Measurements from ENCODE around the gene KCNJ15.

Gene KCNJ15

DNA sequence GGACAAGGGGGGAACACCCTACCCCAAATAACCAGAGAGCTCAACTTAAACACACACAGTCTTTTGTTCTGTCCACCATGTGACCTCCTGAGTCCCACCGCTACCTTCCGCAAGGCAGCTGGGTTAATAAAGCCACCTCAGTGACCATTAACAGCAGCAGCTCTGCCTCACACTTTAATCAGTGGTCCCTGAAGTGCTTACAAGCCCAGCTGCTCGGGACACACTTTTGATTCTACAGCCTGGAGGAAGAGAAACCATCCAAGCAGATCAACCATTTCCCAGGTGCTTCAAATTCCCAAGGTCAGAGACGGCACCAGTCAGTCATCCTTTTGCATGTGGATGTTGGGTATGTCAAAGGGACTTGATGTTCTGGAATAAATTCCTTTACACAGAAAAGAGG is 70.1 kb downstream of the KCNJ15 start:
- DNase-seq (ENCODE audit: low read depth) = no peak

DNA sequence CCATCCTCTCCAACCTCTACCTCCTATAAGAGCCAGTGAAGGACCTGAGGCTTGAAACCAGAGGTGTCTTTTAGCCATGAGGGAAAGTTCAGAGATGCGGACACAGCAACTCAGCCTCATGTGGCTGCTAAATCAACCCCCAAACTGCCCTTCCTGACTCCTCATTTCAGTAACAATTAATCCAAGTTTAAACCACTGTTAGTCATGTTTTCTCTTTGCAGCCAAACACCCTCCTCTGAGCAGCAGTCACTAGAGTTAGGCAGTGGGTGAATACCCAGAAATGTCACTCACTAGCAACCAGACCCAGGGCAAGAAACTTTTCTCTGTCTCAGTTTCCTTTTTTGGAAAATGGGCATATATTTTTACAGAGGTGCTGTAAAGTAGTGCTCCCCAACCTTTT is 71.2 kb downstream of the KCNJ15 start:
- no peak for DNase-seq (ENCODE audit: low read depth)

DNA sequence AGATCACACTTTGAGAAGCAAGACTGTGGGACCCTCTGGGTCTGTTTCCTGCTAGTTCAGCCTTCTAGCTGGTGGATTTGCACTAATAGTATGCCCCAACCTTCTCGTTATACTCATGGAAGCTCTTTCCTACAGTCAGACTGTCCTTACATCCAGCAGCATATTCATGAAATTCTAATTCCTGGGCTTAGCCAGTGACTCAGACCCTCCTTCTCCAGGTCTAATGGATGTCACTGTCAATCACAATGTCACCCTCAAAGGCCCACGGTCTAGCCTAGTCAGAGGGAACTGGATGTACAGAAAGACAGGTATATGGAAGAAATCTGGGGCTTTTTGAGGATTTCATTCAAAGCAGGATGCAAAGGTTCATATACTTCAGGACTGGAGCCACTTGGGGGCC is 72.4 kb downstream of the KCNJ15 start:
- DNase-seq (ENCODE audit: low read depth) = no peak

DNA sequence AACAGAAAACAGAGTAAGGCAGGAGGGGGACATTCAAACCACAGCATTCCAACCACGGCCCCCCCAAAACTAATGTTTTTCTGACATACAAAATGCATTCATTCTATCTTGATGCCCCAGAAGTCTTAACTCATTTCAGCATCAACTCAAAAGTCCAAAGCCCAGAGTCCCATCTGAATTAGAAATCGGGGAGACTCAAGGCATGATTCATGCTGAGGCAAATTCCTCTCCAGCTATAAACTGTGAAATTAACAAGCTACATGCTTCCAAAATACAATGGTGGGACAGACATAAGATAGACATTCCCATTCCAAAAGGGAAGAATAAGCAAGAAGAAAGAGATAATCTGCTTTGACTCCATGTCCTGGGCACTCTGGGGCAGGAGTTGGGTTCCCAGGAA is 73.9 kb downstream of the KCNJ15 start:
- DNase-seq (ENCODE audit: low read depth) = no peak

DNA sequence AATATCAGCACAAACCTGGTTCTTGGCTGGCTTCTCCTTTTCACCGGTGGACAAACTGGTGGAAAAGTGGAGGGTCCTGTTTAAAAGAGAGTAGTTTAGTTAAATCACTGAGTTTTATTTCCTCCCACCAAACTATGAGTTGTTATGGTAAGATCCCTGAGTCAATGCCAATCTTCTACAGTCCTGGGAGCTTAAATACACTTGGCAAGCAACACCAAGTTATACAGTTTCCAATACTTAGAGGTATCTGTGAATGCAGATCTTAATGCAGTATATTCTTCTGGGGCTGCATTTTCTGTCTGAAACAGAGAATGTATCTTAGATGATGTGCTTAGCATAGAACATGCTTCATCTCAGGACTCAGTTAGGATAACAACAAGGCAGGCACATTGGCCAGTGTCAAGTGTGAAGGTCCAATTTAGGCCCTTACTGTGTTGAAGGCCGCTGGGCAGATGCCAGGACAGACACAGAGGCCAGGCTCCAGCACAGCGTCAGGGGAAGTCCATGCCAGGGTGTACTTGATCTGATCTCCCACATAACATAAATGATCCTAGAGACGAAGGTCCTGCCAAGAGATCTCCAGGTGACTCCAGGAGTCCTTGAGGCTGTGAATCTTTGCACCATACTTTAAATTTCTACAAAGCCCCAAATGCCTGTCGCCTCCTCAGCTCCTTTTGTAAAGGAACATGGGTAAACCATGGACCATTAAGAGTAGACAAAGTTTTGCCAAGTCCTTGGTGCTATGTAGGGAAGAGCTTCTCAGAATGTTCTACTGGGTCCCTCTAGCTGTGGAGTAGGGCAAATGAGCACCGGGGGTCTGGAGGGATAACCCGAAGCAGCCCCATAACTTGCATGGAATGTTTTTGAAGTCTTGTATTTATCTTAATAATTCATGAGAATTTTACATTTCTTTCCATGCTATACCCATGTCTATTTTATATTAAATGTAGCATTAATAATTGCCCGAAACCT is 76.8 kb downstream of the KCNJ15 start:
- DNase-seq (ENCODE audit: low read depth) = no peak

DNA sequence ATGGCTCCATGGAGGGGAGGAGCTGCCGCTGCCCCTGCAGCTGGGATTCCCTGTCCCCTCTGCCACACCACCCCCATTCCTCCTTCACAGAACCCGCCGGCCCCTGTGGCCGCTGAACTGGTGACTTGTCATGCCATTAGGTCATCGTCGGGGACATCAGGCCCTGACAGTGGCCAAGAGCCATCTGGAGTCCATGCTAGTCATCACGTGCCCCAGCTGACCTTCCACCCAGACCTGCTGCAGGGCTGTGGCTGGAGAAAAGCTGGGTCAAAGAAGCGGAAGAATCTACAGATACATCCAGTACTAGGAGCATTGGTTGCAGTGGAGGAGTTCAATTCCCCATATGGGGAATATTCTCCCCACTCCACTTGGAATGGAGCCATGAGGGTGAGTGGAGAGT is 78.1 kb downstream of the KCNJ15 start:
- DNase-seq (ENCODE audit: low read depth) = no peak

DNA sequence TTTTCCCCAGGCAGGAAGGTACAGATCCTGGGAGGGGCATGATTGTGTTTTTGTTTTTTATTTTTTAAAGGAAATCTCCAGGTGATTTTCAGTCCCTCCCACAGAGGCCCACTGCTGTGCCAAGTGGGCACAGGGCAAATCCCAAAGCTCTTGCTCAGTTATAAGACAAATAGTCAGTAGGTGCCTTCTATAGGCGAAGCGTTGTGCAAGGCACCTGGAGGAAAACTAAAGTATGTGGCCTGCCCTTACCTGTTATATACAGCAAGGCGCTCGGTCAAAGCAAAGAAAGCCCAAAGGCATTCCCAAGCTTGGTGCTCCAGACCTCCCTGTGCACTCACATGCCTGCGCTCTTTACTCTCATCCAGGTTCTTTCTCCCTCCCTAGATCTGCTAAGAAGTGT is 81.0 kb downstream of the KCNJ15 start:
- no peak for DNase-seq (ENCODE audit: low read depth)

DNA sequence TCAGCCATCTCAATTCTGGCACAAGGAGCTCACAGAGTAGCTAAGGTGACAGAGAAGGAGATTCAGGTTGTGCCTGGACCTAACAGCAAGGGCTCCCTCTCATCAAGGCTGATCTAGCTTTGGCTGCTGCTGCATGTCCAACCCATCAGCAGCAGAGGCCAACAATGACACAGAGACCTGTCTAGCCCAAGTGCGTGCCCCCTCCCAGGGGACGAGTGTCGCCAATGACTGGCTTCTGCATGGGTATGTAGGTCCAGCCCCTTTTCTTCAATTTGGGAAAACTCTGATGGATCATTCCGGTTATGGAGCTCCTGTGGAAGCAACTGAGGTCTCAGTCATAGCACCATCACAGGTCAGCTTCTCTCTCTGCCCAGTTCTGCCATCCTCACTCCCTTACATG is 83.3 kb downstream of the KCNJ15 start:
- no peak for DNase-seq (ENCODE audit: low read depth)

DNA sequence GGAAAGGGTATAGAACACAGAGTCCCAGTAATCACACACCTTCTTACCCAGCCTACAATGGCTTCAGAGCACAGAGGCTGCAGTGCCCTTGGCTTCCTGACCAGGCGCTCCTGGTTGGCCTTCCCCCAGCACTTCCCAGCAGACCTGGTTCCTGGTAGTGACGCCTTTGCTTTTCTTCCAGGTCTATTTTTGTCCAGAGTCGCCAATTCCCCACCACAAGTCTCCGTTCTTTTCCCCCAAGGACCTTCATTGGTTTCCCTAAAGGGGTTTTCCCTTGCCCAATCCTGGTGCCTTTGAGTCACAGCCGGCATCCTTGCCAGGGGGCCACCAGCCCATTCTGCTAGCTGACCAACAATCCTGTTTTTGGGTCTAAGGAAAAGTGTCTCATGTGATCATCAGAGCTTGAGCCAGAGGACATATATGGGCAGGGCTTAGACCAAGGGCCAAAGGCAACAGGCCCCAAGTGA is 84.8 kb downstream of the KCNJ15 start:
- DNase-seq (ENCODE audit: low read depth) = no peak

DNA sequence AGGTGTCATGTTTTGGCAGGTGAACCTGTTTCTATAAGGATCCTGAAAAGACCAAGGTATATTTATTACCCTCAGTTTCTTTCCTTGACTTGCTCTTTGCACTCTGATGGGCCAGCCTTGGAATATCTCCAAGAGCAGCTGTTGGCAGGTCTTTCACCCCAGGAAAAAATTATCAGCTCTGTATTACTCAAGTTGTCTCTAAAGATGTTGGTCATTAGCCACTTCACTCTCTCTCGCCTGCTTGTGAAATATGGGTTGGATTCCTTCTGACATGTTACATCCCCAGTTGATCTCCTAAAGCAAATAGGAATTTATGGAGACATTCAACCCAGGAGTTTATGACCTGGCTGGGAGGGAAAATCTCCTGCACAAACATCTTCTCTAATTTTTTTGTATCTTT is 85.9 kb downstream of the KCNJ15 start:
- DNase-seq (ENCODE audit: low read depth) = no peak

DNA sequence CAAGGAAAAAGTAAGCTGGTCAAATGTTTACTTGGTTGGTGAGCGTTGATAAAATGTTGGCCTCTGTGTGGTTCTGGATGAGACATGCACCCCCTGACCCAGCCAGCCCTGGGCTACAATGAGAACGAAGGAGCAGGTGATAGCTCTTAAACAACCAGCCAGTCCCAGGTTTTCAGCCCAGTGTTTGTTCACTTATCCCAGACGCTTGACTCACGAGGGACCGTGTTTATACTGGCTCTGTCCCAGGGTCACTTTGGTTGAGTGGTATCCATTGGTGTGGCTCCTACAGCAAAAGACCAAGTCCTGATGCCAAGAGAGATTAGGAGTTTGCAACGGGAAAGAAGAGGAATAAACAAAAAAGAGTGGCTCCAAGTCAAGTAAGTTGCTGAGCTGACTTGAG is 86.9 kb downstream of the KCNJ15 start:
- no peak for DNase-seq (ENCODE audit: low read depth)

DNA sequence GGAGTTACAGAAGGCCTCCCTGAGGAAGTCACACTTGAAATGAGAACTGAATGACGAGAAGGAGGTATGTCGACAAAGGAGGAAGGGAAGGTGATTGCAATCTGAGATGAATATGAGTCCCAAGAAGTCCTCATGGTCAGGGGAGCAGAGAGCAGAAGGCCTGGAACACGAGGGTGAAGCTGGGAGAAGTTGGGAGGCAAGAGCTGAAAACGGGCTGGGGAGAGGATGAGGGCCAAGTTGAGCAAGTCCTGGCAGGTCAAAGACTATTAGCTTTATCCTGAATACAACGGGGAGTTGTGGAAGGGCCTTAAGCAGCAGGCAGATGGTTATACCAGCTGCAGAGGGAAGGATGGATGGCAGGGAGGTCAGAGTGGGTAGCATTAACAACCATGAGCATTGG is 89.5 kb downstream of the KCNJ15 start:
- no peak for DNase-seq (ENCODE audit: low read depth)

DNA sequence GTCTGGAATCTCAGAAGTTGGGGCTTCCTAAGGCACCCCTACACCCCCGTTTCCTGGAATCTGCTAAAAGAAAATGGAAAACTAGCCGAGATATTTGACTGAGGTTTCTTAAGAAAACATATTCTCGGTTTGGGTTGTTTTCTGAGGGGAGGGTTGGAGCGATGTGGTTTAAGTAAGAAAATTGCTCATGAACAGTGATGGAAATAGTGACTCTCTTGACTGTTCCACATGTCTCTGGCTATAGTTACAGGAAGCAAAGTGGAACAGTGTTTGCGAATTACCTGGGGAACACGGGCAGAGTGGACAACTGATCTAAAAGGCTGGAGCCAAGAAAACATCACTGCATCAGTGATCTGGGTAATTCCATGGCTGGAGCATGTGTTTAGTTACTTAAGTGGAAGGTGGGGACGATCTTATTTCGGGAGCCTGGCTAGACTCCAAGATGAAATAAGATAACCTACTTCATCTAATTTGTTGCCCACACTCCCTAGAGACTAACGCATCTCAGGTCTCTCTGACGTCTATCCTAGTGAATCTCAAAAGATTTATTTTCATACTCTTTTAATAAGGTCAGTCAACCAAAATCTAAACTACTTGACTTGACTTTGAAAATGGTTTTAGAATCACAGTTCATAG is 92.4 kb downstream of the KCNJ15 start:
- DNase-seq (ENCODE audit: low read depth) = no peak

DNA sequence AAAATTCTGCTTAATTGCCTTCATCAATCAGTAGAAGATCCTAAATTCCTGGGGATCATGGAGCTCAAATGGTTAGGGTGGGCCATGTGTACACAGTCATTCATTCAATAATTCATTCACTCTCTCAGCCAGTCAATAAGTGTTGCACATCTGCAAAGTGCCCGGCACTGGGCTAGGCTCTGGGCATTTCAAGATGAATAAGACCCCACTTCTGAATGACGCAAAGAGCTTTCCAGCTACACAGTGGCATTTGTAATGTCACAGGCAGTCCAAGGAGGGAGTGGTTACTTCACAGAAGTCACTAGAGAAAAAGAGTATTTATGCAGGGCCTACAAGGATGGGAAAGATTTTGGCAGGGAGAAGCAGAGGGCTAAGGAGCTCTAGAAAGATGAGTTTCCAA is 93.2 kb downstream of the KCNJ15 start:
- no peak for DNase-seq (ENCODE audit: low read depth)

DNA sequence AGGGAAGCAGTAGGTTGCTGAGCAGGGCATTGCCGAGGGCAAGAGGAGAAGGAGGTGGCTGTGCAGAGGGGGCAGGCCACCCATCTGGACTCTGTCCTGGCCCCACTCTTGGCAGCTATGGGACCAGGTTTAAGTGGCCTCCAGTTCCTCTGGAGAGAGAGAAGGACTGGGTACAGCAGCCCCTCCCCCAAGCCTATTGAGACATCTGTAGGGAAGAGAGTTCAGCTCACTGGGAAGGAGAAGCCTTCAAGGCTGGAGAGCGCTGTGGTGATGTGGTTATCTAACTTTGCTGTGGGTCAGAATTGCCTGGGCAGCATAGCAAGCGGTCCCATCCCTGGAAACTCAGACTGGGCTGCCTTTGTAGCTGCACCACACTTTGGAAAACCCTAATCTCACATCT is 93.9 kb downstream of the KCNJ15 start:
- no peak for DNase-seq (ENCODE audit: low read depth)

DNA sequence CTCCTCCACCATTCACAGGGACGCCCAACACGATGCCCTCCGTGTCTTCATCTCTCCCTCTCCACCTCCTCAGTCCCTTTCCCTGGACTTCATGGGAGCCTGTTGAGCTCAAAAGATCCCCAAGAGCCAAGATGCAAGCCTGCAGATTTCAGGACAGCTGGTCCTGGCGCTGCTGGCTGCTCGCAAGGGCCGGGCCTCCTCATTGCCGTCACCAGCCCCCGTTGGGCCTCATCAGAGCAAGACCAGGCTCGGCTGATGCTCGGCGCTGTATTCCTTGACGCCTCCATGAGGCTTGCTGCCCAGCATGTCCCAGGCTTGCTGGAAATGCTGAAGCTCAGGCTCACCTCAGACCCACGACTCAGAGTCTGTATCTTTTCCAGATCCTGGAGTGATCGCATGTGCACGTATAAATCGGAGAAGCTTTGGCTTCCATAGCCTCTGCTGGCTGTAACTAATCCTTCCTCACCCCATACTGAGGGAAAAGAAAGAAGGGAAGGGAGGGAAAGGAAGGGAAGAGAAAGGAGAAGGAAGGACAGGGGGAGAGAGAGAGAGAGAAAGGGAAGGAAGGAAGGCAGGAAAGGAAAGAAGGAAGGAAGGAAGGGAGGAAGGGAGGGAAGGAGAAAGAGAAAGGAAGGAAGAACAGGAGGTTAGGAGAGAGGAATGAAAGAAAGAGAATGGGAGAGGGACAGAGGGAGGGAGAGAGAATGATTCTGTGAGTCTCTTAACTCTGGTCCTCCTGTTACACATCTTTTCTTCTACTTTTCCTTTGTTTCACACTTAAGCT is 94.6 kb downstream of the KCNJ15 start:
- no peak for DNase-seq (ENCODE audit: low read depth)

DNA sequence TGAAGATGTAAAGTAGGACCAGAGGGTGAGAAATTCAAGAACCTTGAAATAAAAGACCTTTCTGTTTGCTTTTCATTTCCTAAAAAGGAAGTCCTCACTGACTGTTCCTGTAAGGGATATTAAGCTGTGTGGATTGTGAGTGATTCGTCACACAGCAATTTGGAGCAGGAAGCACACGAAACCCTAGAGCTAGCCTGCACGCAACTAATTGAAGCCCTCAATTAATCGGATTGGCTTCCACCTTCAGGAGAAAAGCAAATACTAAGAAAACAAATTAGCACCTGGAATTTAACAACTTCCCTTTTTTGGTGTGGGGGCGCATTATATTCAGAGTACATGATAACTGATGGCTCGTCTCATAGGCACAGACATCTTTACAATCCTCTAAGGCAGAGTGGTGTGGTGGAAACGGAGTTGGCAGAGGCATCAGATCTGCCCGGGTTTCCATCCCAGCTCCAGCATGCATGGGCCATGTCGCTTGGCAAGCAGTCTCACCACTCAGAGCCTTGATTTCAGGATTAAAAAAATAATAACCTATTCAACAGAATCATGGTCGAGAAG is 95.2 kb downstream of the KCNJ15 start:
- peak; percentile 75 for DNase-seq (ENCODE audit: low read depth)

DNA sequence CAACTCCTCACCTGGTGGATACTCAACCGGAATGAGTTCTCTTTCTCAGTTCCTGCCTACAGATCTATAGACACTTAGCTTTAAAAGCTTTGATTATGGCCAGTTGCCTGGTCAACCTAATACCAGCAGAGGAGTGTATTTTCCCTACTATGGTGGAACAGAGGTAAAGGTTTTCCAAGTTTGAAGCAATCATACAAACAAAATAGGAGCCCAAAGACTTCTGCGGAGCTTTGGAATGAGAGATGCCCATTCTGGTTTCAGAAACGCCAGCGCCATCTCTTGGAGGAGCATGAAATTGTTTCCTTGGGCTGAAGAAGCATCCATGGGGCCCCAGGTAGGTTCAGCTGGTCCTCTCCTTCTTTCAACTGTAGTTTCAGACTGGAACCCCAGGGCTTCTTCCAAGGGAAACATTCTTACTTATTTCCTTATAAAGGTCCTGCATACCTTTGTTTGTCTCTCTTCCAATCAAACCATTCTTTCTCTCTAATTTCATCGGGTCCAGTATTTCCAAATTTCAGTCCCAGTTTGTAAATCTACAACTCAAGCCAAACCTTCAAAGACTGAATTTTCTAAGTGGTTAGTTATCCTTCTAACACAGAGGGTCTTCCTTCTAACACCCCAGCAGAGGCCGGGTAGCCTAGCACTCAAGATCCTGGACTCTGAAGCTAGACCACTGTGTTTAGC is 95.9 kb downstream of the KCNJ15 start:
- peak; percentile 62 for DNase-seq (ENCODE audit: low read depth)

DNA sequence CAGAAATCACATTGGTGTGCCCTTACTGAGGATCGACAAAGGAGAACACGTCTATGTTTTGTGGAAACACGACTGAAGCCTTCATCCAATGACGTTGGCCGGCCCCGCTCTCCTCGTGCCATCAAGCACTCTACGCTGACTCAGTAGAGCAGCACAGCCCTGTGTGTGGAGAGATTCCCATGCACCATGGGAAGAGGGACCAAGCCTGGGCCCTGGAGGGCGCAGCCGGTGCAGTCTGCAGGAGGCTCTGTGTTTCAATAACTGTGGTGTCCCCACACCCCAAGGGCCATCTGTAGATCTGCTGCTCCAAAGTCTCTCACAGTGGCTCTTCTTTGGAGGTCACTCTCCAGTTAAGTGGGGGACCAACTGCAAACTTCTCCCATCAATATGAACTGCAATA is 97.4 kb downstream of the KCNJ15 start:
- no peak for DNase-seq (ENCODE audit: low read depth)

DNA sequence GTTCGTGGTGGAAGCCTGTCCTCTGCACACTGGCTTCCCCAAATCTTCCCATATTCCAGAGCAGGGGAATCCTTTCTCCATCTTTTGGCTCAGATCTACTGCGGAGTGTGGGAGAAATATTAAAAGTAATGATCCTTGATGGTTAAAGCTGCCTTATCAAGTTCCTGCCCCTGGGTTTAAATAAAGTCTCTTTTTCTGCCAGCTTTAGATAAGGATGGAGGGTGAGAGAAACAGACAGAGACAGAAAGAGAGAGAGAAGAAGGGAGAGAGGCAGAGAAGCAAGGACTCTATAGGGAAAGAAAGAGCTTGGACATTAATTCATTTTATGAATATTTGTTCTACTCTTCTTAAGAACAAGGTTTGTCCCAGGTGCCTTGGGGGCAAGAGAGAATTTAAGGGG is 98.0 kb downstream of the KCNJ15 start:
- DNase-seq (ENCODE audit: low read depth) = no peak

DNA sequence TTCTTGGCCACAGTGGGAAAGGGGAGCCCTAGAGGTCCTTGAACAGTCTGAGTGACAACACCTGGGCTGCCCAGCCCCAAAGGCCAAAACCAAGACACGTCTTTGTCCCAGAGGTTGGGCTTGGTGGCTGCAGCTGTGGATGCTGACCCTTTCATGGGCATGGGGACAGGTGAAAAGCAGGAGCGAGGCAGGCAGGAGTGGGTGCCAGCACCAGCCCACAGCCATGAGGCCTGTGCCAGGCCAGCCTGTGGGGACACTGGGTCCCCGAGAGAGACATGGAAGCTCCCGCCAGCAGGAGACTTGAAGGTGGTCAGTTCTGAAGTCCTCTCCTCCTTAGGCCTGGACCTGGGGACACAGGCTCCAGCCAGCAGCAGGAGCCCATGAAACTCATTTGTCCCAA is 98.6 kb downstream of the KCNJ15 start:
- no peak for DNase-seq (ENCODE audit: low read depth)

All from GM04504 (cell line).